GM23338 (cell line): ENCODE measurements around the gene MYH7. TPM values are rescaled to one million over a fixed set of nuclear protein-coding genes. Genes with fewer than 3 reads are reported as not detected.

Experiments
- ATAC-seq: fragments of 200-7000 bp; cut with Tn5 transposase; 3 replicates; pipeline ENCODE4 v1.9.1; 2020
- DNase-seq: peaks from one replicate; pipeline ENCODE4 v3.0.0-alpha.2; 2015; ENCODE audit warnings: low spot score
- H2AFZ ChIP-seq: fragments of 200-600 bp; sonication (generic); 2 replicates; pipeline ENCODE4 v1.8.0; 2016; ENCODE audit warnings: antibody characterized with exemption, mild to moderate bottlenecking, moderate library complexity
- H3F3A ChIP-seq: fragments of 200-600 bp; sonication (generic); replicated peaks from 2 replicates; pipeline ENCODE4 v1.8.0; 2017; ENCODE audit warnings: antibody characterized with exemption, mixed run types, low read depth
- H3K27ac ChIP-seq: fragments of 200-600 bp; sonication (generic); 2 replicates; pipeline ENCODE4 v1.6.1; 2016; ENCODE audit warnings: low read depth
- H3K27me3 ChIP-seq: fragments of 200-600 bp; sonication (generic); 2 replicates; pipeline ENCODE4 v1.8.0; 2016; ENCODE audit warnings: mild to moderate bottlenecking, mixed run types, moderate library complexity; ENCODE audit not compliant: insufficient read depth
- H3K36me3 ChIP-seq: fragments of 200-600 bp; sonication (generic); 2 replicates; pipeline ENCODE4 v1.8.0; 2016; ENCODE audit warnings: mild to moderate bottlenecking; ENCODE audit not compliant: insufficient read depth
- H3K4me1 ChIP-seq: fragments of 200-600 bp; sonication (generic); 2 replicates; pipeline ENCODE4 v1.8.0; 2016; ENCODE audit warnings: mild to moderate bottlenecking, moderate library complexity; ENCODE audit not compliant: insufficient read depth
- H3K4me2 ChIP-seq: fragments of 200-600 bp; sonication (generic); 2 replicates; pipeline ENCODE4 v1.7.1; 2017; ENCODE audit warnings: mixed run types
- H3K4me3 ChIP-seq: fragments of 200-600 bp; sonication (generic); 2 replicates; pipeline ENCODE4 v1.6.1; 2016; ENCODE audit warnings: mixed run types
- H3K79me2 ChIP-seq: fragments of 200-600 bp; sonication (generic); replicated peaks from 2 replicates; pipeline ENCODE4 v1.8.0; 2017; ENCODE audit warnings: mild to moderate bottlenecking; ENCODE audit not compliant: insufficient read depth
- H3K9me2 ChIP-seq: fragments of 200-600 bp; sonication (generic); 2 replicates; pipeline ENCODE4 v1.8.0; 2017; ENCODE audit not compliant: insufficient read depth
- H4K20me1 ChIP-seq: fragments of 200-600 bp; sonication (generic); replicated peaks from 2 replicates; pipeline ENCODE4 v1.8.0; 2017; ENCODE audit warnings: mild to moderate bottlenecking; ENCODE audit not compliant: insufficient read depth
- H3K27ac Mint-ChIP-seq: 2 replicates; pipeline ENCODE4 v1.8.0; 2020; ENCODE audit warnings: inconsistent platforms, mild to moderate bottlenecking, moderate library complexity, mixed read lengths
- H3K27me3 Mint-ChIP-seq: 3 replicates; pipeline ENCODE4 v1.8.0; 2022; ENCODE audit warnings: low read depth, mild to moderate bottlenecking, moderate library complexity, mixed read lengths, inconsistent platforms; ENCODE audit not compliant: insufficient read depth, poor library complexity
- H3K36me3 Mint-ChIP-seq: 3 replicates; pipeline ENCODE4 v1.8.0; 2021; ENCODE audit warnings: low read depth, mild to moderate bottlenecking, inconsistent platforms, moderate library complexity, mixed read lengths
- H3K4me1 Mint-ChIP-seq: 3 replicates; pipeline ENCODE4 v1.8.0; 2020; ENCODE audit warnings: mild to moderate bottlenecking, inconsistent platforms, mixed read lengths
- H3K4me3 Mint-ChIP-seq: 3 replicates; pipeline ENCODE4 v1.8.0; 2021; ENCODE audit warnings: moderate library complexity, mild to moderate bottlenecking, inconsistent platforms, mixed read lengths
- H3K9me3 Mint-ChIP-seq: 3 replicates; pipeline ENCODE4 v1.8.0; 2020; ENCODE audit warnings: moderate library complexity, mild to moderate bottlenecking, inconsistent platforms, mixed read lengths
- CREB1 ChIP-seq: fragments of 250-450 bp; sonication (Bioruptor Pico); IDR thresholded peaks from 2 replicates; pipeline ENCODE4 v1.5.0; 2020; ENCODE audit warnings: low read depth, mild to moderate bottlenecking, moderate library complexity
- CTCF ChIP-seq, 2 experiments: fragments of 200-600 bp in 1 of 2; sonication (generic) in 1 of 2; conservative IDR thresholded peaks; 2 replicates each; pipeline versions ENCODE4 v1.5.1 to v1.6.1; 2016 to 2017; ENCODE audit warnings: antibody characterized with exemption in 2 of 2, low read depth in 2 of 2, mild to moderate bottlenecking in 2 of 2, moderate library complexity in 1 of 2
- ETS1 ChIP-seq: IDR thresholded peaks from 2 replicates; pipeline ENCODE4 v1.6.1; 2016; ENCODE audit warnings: antibody characterized with exemption
- EZH2phosphoT487 ChIP-seq: fragments of 200-600 bp; sonication (generic); IDR thresholded peaks from one replicate; pipeline ENCODE4 v1.8.1; 2018; ENCODE audit warnings: antibody characterized with exemption; ENCODE audit not compliant: unreplicated experiment
- POLR2AphosphoS5 ChIP-seq: IDR thresholded peaks from 2 replicates; pipeline ENCODE4 v1.6.1; 2016; ENCODE audit warnings: antibody characterized with exemption, low read depth
- STAT1 ChIP-seq: IDR thresholded peaks from one replicate; pipeline ENCODE4 v1.6.1; 2016; ENCODE audit warnings: antibody characterized with exemption; ENCODE audit not compliant: unreplicated experiment
- ZNF114 ChIP-seq: fragments of 250-450 bp; sonication (Bioruptor Pico); IDR thresholded peaks from 2 replicates; pipeline ENCODE4 v1.5.0; 2020; ENCODE audit warnings: mild to moderate bottlenecking, moderate library complexity
- ZNF331 ChIP-seq: fragments of 250-450 bp; sonication (Bioruptor Pico); IDR thresholded peaks from 2 replicates; pipeline ENCODE4 v1.5.0; 2020; ENCODE audit warnings: low read depth, mild to moderate bottlenecking, moderate library complexity
- ZNF462 ChIP-seq: fragments of 250-450 bp; sonication (Bioruptor Pico); IDR thresholded peaks from 2 replicates; pipeline ENCODE4 v1.5.0; 2020; ENCODE audit warnings: mild to moderate bottlenecking, moderate library complexity
- polyA plus RNA-seq: library from polyadenylated mRNA; unstranded; fragments of >200 nt; fragmentation: Nextera tagmentation; extraction: Ambion mirVana; gene quantifications from 2 replicates; pipeline ENCODE4 v1.2.1, GENCODE V29; 2016
- total RNA-seq: library from RNA; depleted of rRNA; stranded (reverse); fragments of >200 nt; shearing (Covaris generic); gene quantifications from 2 replicates; pipeline ENCODE4 v1.2.3, GENCODE V29; 2014

MYH7 gene
- total and polyA plus RNA-seq, 2 experiments from 2014 or later = not detected

GRCh38 chr14:23430016-23430722 is 5.3 kb downstream of the MYH7 start:
- Histone ChIP-seq H3F3A (no peaks in the 10 kb centered on the region), H3K27me3 (no peaks in the 10 kb centered on the region), H3K4me2 (no peak overlapping the region), H3K27ac (no peak overlapping the region), H4K20me1 (no peaks in the 10 kb centered on the region), H2AFZ (no peak overlapping the region), H3K36me3 (no peaks in the 10 kb centered on the region), H3K4me1 (no peaks in the 10 kb centered on the region), H3K79me2 (no peaks in the 10 kb centered on the region), H3K4me3 (no peak overlapping the region), H3K9me2 (peaks cover 6% of the 10 kb centered on the region)
- Mint-ChIP-seq H3K36me3 (no peaks in the 10 kb centered on the region; the same call in 2 of the 3 replicates), H3K9me3 (0 out of 3 replicates have a peak, but pooled peaks cover 3% of the 10 kb centered on the region), H3K4me1 (peaks cover 3% of the 10 kb centered on the region; the same call in 2 of the 3 replicates), H3K4me3 (no peak overlapping the region), H3K27ac (no peak overlapping the region), H3K27me3 (peaks cover 20% of the 10 kb centered on the region)
- ATAC-seq (no peak), DNase-seq (no peak)
- TF ChIP-seq ZNF462 (CRISPR knock-in tag) (no peak), ZNF331 (CRISPR knock-in tag) (no peak), CTCF (conservative IDR thresholded peaks at IDR 0.05; ENCODE audit: low read depth in 2 of 2) (no peak), POLR2AphosphoS5 (no peak), STAT1 (no peak), ETS1 (no peak), ZNF114 (CRISPR knock-in tag) (no peak), EZH2phosphoT487 (no peak), CREB1 (no peak)
